Right lobe of liver (tissue), 4 donors: ENCODE measurements around the gene BUB3.

ENCODE experiments used
- CTCF ChIP-seq, 4 donors: fragments of 200-600 bp in 3 of 4; fragments of 450-650 bp in 1 of 4; IDR thresholded peaks; one replicate each; pipeline versions ENCODE4 v1.5.1 to v1.8.0; 2016 to 2022; ENCODE audit warnings: antibody characterized with exemption in 4 of 4, mild to moderate bottlenecking in 2 of 4
- POLR2A ChIP-seq: fragments of 450-650 bp; IDR thresholded peaks from one replicate; pipeline ENCODE4 v1.6.1; 2017; ENCODE audit warnings: antibody characterized with exemption, mild to moderate bottlenecking
- donor health status: DM: no; HTN: no; CAD: no.
- donor health status: DM: no; HTN: no; CAD: no.
- donor health status: DM: no; HTN: yes; CAD: no.

GRCh38 chr10:123175389-123176387, 21.5 kb downstream of the BUB3 start:
- TF ChIP-seq POLR2A (no peak), CTCF (IDR thresholded peaks at IDR 0.05) (no peak)
